CD4-positive, alpha-beta T cell treated with Interleukin-17A for 4 hours (primary cell): ENCODE data around the gene SH3YL1.

Experiments used
- DNase-seq: peaks from one replicate; pipeline ENCODE4 v3.0.0-alpha.2; 2020; ENCODE audit warnings: mixed read lengths

SH3YL1 gene

DNA sequence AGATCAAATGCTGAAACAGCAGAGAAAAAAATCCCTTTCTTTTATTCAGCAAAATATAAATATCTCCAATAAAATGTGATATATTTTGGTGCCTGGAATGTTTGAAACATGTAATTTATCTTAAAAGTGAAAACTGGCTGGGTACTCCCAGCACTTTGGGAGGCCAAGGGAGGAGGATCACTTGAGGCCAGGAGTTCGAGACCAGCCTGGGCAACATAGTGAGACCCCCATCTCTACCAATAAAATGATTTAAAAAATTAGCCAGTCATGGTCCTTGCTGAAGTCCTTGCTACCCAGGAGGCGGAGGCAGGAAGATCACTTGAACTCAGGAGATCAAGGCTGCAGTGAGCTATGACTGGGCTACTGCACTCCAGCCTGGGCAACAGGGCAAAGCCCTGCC lies 8.6 kb downstream of the SH3YL1 start:
- DNase-seq: no peak

DNA sequence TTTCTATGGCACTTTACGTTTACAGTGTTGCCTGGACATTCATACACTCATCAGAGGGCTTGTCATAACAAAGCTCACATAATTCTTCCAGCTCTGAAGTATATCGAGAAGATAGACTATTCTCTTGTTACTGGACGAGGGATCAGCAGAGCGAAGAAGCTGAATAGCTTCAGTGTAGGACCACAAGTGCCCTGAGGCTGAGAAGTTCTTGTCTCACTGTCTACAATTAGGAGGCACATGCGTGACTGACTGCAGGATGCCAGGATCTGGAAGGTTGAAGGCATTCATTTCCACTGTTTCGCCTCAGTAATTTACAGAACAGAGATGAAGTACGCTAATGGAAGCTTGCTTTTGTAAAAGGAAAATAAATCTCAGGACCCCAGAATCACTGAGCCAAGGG lies 9.6 kb downstream of the SH3YL1 start:
- no peak for DNase-seq

- DNase-seq: no peak
Measured at GRCh38 chr2:253202-253638, 10.6 kb downstream of the SH3YL1 start.

- no peak for DNase-seq
Measured at GRCh38 chr2:252001-252602, 11.7 kb downstream of the SH3YL1 start.

DNA sequence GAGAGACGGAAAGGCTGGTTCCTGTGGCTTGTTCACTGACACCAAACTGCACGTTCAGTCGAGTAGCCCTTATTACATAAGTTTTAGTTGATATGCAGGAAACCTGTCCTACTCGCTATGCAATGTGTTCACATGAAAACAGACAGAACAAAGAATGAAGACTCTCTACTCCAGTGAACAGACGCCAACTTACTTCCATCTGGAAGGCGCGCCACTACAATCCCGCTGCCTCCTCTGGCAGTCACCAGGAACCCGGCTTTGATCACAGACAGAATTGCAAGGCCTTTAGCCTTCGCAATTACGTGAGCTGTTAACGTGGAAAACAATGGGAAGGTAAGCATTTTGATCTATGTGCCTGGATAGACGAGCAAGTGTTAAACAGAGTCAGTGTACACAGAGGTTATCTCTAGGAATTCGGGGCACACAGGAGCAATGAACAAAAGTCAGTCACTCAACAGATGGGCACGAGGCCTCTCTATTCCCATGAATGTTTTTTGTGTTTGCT lies 14.2 kb downstream of the SH3YL1 start:
- DNase-seq: no peak

DNA sequence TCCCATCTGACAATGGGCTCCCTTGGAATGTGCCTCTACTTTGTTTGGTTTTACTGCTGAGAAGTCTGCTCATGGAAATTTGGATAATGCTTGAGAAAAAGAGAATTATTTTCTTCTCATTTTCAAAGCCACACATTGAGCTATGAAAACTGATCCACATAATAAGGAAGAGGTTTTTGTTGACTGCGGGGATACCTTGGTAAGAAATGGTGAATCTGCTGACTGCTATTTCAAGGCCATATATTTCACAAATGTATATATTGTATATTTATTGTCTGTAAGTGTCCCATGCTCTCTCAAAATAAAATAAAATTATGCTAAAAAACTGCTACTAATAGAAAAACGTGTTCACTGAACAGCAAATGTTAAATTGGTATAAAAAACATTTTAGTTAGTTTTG lies 15.1 kb downstream of the SH3YL1 start:
- no peak for DNase-seq

DNA sequence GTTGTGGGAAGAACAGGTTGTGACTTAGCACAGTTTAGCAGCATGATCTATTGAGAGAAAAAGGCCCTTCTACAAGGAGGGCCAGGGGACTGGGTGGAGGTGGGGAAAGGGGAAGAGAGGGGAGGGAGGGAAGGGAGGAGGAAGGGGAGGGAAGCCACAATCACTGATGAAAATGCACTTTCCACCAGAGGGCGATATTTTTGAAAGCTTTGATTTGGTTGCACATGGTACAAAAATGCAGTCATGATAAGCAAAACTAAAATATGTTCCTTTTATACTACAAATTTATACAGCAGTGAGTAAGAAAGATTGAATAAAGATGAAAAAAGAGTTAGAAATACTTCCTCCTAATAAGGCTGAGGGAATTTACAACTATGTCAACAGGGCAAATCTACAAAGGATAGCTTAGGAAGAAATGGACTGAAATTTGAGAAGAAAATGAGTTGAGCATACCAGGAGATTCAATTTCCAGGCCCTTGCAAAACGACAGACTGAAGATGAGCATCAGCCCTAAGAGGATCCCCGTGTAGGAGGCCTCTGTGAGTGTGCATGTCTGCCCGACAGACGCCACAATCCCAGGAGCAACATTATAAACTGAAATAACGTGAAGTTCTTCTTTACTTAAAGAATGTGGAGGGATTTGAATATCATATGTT lies 17.2 kb downstream of the SH3YL1 start:
- peak; percentile 44 for DNase-seq

GRCh38 chr2:244547-244946 lies 19.3 kb downstream of the SH3YL1 start:
- no peak for DNase-seq

GRCh38 chr2:238869-239268 lies 25.0 kb downstream of the SH3YL1 start:
- no peak for DNase-seq

DNA sequence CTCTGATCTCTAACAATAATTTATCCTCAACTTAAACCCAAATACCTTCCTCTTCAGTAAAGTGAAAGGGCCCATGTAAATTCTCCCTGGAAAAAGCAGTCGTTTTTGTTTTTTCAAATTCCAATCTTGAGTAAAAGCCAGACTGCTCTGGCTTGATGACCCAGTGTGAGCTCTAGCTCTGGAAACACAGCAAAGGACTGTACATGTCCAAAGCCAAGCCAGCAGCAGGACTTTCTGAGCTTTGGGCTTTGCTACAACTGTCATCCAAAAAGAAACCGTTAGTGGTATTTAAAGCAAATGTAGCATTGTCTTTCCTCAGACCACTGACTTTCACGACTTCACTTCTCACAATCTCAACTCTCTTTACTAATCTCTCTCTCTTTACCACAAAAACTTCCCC lies 25.4 kb downstream of the SH3YL1 start:
- DNase-seq: no peak

DNA sequence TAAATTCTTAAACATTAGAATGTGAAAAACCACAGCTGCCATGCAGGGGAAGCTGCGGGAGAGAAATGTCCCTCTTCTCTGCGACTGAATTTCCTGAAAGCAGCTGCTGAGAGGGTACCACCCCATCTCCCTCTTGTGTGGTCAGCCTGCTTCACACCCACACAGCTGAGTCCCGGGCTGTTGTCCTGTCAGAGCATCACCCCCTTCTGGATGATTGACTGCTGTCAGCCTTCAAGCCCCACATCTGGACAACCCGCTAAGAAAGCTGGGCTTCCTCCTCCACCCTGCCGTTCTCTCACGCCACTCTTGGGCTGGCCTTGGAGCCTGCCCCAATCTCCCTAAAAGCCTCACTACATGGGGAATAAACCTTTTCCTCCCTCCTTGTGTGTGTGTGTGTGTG lies 26.0 kb downstream of the SH3YL1 start:
- no peak for DNase-seq

DNA sequence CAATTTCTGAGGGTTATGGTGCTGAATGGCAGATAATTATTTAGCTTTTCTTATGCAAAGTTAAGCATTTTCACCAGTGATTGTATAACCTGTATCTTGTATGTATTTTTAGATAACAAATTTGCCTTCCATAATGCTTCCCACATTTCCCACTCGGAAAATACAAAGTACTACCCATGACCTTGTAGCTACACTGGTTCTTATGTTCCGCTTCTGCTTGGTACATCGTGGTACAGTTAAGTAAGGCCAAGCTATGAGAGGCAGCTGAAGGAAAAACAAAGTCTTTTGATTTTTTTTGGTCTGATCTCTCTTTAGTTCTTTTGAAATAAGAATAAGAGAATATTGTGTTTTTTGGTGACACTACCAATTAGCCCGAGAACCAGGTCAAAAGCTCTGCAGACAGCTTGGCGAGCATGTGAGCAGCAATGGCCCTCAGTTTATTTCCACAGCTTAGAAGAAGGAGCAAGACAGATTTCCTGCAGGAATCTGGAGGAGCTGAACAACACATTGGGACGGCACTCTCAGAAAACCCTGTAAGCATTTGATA lies 26.8 kb downstream of the SH3YL1 start:
- DNase-seq: no peak

GRCh38 chr2:234421-234820 lies 29.4 kb downstream of the SH3YL1 start:
- DNase-seq: no peak

DNA sequence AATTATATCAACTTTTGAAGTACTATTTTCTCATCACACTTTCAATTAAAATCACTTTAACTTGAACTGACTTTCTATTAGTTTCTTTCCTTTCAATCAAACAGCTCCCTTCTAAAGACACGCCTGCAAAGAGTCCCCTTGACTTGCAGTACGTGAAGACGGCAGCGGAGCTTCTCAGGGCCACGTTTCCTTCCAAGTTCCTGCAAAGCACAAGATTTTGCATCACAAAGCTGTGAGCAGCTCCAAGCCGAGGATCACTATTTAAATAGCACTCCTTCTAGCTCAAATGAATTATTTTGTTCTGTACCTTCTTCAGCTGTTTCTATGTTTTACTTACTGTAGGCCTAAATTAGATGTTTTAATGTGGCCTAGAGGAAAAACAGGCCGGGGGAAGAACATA lies 30.8 kb downstream of the SH3YL1 start:
- no peak for DNase-seq

GRCh38 chr2:231521-232185 lies 32.2 kb downstream of the SH3YL1 start:
- no peak for DNase-seq

DNA sequence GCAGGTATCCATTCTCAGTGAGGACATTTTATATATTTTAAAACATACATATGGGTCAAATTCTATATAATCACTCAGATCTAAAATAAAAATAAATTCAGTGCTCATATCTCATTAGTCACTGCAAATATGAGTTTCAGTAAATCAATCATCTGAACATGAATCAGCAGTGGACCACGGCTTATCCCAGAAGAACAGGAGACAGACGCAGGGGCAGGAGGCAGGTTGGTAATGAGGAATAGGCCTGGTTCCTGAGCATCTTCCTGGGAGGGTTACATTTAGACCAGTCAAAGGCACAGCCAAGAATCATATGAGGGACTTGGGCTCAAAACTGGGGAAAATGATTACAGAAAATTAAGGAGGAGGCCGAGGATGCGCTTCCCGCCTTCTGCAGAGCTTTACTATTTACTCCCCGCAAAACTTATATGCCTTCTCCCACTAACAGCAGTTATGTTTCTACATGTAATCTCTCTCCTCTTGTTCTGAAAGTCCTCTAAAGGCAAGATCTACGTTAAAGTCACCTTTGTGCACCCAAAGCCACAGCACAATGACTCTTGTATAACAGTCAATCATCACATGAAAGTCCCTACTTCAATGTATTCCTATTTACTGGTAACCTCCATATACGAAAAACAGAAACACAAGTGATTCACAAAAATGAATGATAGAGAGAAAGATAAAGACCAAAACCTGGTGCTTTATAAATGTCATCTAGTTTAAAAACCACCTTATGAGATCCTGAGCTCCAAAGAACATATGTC lies 35.1 kb downstream of the SH3YL1 start:
- no peak for DNase-seq

- DNase-seq: no peak
Measured at GRCh38 chr2:228115-228514, 35.7 kb downstream of the SH3YL1 start.

DNA sequence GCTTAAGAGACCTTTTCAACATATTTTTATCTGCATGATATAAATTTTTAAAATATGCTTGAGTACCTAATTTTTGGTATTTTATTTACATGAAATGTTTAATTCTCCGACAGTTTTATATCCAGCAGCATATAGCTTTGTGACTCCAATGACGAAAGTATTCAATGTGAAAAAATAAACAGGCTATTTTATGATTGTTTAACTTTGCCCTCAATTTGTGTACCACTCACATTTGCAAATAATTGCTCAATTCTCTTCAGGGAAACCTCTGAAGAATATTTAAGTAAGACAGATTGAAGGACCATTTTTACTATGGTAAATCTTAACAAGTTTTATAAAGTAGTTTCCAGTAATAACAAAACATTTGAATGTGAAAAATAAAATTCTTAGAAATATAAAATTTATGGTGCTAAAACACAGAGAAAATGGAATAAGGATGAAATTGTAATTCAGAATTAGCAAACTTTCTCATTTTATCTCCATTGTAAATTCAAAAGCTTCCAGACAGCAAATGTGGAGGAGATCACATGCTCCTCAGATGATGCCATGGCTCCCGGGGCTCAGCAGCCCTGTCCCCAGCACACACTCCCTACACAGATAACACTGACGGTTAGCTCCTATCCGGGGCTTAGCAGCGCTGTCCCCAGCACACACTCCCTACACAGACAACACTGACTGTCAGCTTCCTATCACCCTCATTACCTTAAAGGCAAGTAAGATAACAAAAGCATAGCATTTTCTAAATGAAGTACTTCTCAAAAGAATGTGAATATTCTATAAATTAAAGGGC lies 39.7 kb downstream of the SH3YL1 start:
- DNase-seq: no peak

DNA sequence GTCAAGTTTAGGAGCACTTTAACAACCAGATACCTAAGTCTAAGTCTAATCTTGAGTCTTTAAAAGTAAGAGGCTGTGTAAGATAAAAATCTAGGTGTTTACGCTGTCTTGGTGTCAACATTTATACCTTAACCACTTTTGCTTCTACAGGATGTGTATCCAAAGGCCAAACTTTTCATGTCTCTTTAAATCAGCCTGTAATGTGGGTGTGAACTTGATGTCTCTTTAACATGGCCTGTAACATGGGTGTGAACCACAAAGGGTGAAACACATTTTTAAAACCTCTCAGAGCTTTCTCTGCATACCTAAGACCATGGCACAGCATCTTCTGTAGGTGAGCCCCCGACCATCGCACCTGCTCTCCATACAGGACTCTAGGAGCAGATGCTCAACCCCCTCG lies 40.4 kb downstream of the SH3YL1 start:
- DNase-seq: no peak

DNA sequence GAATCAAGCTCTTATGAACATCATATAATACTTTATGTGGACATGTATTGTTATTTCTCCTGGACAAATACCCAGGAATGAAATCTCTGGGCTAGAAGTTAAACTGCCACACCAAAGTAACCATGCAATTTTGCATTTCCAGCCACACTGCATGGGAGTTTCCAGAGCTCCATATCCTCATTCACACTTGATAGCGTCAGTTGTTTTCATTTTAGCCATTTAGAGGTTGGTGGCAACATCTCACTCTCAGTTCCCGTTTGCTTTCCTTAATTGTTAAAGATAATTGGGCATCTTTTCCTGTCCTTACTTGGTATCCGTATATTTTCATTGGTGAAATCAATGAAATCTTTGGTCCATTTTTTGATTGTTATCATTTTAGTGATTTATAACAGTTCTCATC lies 47.8 kb downstream of the SH3YL1 start:
- no peak for DNase-seq

DNA sequence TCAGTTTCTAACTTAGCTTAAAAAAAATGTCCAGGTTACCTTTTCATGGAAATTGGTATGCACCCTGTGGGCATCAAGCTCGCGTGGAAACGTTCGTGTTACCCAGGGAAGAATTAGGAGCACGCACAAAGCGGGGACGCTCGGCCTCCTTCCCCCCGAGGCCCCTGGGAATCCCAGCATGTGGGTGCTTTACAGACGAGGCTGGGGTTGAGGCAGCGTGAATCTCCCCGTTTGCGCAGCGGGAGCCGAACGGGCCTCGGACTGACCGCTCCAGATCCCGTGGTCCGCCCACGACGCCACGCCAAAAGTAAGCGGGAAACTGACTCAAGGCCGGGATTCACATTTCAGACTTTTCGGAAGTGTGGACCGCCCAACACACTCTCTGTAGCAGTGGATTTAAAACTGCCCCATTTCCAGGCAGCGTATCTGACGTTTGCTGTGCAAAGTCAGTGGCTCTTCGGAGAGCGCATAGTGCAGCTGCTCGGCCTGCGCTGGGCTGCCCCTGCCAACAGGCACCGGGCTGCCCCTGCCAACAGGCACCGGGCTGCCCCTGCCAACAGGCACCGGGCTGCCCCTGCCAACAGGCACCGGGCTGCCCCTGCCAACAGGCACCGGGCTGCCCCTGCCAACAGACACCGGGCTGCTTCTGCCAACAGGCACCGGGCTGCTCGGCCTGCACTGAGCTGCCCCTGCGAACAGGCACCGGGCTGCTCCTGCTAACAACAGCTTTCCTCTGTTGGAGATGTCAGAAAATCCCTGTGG lies 49.7 kb downstream of the SH3YL1 start:
- DNase-seq: no peak
